SKM-1 (cell line): ENCODE results near the gene POLR3C.

Source experiments
- DNase-seq: peaks from one replicate; lab custom pipeline; 2025; ENCODE audit not compliant: unreplicated experiment; lab: John Stamatoyannopoulos, UW

POLR3C gene

DNA sequence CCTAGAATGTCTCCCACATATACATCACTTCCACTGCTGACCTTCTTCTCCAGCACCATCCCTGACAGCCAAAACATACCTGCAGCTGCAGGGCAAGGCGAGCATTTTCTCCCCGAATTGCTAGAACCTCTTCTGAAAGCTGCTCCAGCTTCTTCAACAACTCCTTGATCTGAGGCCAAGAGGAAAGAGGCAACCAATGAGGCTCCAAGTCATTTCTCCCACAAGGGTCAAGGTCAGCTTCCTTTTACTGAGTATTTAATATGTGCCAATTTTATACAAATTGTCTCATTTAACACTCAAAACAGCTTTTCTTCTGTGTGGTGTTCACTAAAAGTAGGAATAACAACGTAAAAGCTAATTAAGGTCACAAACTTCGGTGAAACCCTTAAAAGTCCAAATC is 44.2 kb downstream of the POLR3C start:
- no peak for DNase-seq

DNA sequence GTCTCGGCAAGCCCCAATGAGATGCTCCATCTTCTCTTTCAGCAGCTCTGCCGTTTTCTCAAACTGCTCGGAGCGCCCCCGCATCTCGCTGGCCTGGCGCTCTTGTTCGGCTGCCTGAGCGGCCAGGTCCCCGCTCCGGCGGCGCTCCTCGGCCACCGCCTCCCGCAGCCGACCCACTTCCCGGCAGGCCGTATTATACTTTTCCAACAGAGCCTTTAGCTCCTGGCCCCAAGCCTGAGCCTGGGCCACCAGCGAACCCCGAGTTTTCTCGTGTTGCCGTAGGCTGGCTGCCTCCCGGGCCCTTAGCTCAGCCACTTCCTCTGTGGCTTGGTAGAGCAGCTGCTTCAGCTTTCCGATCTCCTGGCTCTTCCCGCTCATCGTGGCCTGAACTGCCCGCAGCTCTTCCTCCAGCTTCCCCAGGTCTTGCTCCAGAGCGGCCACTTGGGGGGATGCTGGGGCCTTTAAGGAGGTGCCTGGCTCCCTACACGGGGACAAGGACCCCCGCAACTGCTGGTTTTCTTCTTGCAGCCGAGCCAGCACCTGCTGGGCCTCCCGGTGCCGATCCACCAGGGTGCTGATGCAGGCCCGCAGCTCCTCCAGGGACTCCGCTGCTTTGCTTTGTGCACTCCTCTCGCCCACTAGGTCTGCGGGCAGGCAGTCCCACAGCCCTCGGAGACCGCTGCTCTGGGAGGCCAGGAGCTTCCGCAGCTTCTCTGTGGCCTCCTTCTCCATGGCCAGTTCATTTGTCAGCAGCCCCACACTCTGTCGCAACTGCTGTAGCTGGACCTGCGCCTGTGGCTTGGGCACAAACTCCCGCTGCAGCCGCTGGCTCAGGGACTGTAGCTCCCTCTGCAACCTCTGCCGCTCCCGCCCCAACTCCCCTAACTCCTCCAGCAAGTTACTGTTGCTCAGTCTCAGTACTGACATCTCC is 48.3 kb downstream of the POLR3C start:
- peak; percentile 87 for DNase-seq

DNA sequence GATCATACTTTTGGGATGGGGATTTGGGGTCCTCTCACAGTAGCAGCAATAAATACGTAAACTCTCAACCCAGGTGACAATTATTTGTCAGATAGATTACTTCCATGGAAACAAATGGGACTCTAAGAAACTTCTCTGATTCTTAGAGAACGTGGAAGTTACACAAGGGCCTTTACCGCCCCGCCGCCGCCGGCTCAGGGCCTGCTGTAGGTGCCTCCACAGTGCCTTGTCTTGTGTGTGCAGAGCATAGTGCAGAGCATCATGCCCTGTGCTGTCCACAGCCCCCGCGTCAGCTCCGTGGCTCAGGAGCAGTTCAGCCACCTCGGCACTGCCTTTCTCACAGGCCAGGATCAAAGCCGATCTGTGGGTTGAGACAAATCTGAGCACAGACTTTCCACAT is 50.6 kb downstream of the POLR3C start:
- no peak for DNase-seq

DNA sequence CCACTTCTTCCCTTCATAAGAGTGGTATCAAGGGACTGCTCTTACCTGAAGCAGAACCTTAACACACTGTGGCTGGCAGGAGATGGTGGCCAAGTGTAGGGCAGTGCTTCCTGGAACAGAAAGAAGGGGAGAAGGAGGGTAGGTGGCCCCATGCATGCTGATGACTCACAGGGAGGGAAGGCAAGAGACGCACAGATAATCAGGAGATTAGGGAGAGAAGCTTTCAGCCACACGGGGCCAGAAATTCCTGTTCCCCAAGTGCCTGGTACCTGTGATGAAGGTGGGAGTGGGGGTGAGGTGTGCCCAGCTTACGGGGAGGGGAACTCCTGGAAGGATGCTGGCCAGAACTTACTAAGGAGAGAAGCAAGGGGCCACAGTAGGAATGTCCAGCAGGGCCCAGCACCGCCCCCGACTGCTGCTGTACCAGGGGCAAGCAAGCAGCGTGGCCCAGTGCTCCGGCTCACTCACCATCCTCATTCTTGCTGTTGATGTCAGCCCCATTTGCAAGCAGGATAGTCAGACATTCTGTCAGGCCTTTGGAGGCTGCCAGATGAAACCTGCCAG is 54.0 kb downstream of the POLR3C start:
- DNase-seq: no peak

- DNase-seq: no peak
Observed at GRCh38 chr1:145878724-145879123, 54.7 kb downstream of the POLR3C start.

DNA sequence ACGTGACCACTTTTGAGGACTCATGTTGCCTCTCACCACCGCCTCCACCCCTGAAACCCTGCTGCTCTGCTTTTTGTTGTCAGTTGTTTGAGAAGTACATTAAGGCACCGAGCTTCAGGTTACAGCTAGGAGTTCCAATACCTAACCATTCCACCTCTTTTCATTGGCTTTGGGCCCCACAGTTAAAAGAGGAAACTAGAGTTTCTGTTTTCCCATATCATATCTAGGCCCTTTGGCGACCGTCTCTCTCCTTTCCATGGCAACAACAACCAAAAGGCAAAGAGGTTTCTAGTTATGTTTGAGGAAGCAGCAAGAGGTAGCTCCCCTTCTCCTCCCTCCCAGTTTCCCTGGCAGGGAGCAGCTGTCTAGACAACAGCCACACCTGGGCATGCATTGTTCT is 55.8 kb downstream of the POLR3C start:
- DNase-seq: peak; percentile 39

DNA sequence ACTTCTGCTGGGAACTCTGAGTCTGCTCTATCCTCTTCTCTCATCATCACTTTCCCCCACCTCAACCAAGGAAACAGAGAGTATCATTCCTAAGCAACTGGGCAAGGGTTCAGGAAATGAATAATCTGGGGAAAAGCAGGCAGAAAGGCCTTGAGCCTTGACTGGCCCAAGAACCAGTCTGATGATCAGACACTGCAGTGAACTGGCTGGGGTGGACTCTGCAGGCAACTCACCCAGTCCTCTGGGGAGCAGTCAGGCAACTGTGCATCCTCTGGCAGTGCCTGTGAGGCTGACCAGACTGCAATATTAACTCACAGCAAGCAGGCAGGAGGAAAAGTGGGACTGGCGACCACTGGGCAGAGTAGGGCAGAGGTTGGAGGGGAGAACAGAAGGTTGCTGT is 60.7 kb downstream of the POLR3C start:
- no peak for DNase-seq

DNA sequence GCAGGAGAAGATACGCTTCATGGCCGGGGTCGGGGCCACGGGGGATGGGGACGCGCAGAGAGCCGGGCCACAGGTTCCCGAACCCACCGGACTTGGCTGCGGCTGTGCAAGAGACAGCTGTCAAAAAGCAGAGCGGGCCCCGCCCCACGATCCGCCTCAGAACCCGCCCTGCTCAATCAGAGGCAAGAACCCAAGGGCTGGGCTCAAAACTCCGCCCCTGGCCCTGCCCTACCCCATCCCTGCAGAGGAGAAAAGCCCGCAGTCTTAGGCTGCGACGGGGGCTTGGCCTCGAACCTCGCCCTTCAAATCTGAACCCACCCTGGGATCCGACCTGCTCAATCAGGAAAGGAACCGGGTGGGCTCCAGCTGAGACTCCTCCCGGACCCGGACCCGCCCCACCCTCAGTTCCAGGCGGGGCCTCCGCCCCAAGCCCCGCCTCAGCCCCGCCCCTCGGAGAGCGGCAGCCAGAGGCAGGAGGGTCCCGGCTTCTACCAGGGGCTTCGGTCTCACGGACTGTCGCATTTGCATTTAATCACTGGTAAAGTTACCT is 61.8 kb downstream of the POLR3C start, which contains the start of gene ANKRD35:
ANKRD35 (minus strand) TSS at position 129 of the 550 bp plus-strand sequence; CDS start at position 21, 108 bp downstream.
- peak; percentile 65 for DNase-seq

- DNase-seq: no peak
Observed at GRCh38 chr1:145886390-145886789, 62.4 kb downstream of the POLR3C start.

GRCh38 chr1:145886816-145887215 is 62.8 kb downstream of the POLR3C start:
- no peak for DNase-seq

DNA sequence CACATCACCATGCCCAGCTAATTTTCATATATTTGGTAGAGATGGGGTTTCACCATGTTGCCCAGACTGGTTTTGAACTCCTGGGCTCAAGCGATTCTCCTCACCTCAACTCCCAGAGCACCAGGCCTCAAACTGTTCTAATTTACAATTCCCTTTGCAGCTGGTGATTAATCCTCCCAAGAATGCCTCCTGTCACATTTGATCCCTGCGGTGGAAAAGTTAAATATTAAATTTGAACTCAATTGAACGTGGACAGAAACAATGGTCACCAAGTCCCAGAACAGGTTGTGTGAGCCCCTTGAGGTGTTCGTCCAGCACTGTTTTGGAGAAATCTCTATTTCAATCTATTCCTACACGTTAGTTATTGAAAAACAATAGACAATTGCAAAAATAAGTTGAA is 63.6 kb downstream of the POLR3C start:
- DNase-seq: no peak

DNA sequence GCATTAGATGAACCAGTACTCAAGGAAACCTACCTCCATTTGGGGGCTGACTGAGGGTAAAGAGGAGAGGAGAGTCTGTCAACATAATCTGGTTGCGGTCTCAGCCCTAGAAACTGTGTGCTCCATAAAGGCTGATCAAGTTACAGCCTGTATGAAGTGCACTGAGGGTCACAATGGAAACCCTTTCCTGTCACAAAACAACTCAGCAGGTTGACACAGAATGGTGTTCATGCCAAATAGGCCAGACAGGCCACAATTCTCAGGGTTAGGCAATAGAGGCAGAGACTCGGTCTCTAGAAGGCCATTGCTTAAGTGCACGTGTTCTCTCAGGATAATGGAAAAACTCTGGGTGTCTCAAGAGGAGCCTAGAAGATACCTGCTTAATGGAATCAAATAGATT is 65.7 kb downstream of the POLR3C start:
- DNase-seq: no peak

DNA sequence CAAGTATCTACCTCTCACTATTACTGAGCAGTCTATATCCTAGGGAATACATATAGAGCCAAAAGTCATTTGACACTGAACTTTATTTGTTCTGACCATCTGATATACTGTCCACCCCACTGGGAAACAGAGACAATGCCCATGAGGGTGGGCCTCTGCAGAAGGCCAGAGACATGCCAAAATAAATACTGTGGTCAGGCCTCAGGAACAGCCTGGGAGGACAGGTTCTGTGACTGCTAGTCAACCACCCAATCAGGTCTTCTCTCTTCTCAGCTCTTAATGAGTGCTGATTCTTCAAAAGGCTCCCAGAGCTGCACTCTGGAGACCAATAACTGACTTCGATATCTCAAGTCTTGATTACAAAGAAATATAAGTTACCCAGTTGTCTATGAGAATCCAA is 67.1 kb downstream of the POLR3C start:
- DNase-seq: no peak

GRCh38 chr1:145891587-145892485 is 67.8 kb downstream of the POLR3C start:
- peak; percentile 73 for DNase-seq

DNA sequence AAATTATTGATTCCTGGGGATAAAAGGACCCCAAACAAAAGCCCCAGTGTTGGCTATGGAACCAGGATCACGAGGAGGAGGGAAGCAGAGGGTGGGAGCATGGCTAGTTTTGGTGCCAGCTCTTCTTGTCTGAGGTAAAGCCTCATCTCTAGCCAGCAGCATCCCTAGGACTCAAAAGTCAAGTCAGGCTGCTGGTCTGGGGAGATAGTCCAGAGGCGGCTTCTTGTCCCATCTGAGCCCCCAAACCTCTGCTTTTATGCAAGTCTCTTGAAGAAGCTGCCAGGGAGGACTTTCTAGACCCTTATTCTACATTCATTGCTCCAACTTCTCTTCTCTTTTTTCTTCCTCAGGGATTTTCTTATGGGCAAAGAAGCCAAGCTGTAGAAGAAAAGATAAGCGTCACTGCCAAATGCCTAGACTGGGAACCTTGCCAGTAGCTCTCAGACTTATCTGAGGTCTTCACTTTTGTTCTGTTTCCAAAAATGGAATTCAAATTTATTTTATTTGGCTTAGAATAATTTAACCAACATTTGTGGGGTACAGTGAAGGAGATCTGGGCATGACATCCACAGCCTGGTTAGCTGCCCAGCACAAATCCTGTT is 68.6 kb downstream of the POLR3C start:
- DNase-seq: no peak

GRCh38 chr1:145893306-145894055 is 69.5 kb downstream of the POLR3C start:
- no peak for DNase-seq
